Tibial artery (tissue), 4 donors: ENCODE data around the gene SAMM50.

Experiments used
- DNase-seq, 2 donors: peaks; one replicate each; pipeline ENCODE4 v3.0.0-alpha.2; 2019
- H3K27ac ChIP-seq, 2 donors: fragments of 200-600 bp; sonication (generic) in 1 of 2; 1 replicate in 1 of 2; 2 replicates in 1 of 2; pipeline ENCODE4 v1.5.1; 2018 to 2019; ENCODE audit warnings: mild to moderate bottlenecking in 1 of 2
- H3K27me3 ChIP-seq, 2 donors: fragments of 200-600 bp; sonication (generic) in 1 of 2; one replicate each; pipeline versions ENCODE4 v1.5.1 to v1.6.0; 2016 to 2019
- H3K36me3 ChIP-seq, 3 donors: fragments of 200-600 bp; sonication (generic) in 2 of 3; one replicate each; pipeline ENCODE4 v1.5.1; 2016 to 2019; ENCODE audit warnings: mild to moderate bottlenecking in 2 of 3
- H3K4me1 ChIP-seq, 4 donors: fragments of 200-600 bp; sonication (generic) in 2 of 4; 1 replicate in 3 of 4; 2 replicates in 1 of 4; pipeline ENCODE4 v1.5.1; 2016 to 2019
- H3K4me3 ChIP-seq, 2 donors: fragments of 200-600 bp; sonication (generic) in 1 of 2; 1 replicate in 1 of 2; 2 replicates in 1 of 2; pipeline ENCODE4 v1.5.1; 2018 to 2019; ENCODE audit warnings: mild to moderate bottlenecking in 2 of 2
- H3K9me3 ChIP-seq, 3 donors: fragments of 200-600 bp; sonication (generic) in 1 of 3; one replicate each; pipeline ENCODE4 v1.5.1; 2016 to 2019
- CTCF ChIP-seq, 2 experiments: fragments of 200-600 bp in 1 of 2; fragments of 450-650 bp in 1 of 2; IDR thresholded peaks; one replicate each; pipeline ENCODE4 v1.5.1; 2017 to 2019; ENCODE audit warnings: antibody characterized with exemption in 2 of 2, mild to moderate bottlenecking in 1 of 2, moderate library complexity in 1 of 2
- intact Hi-C: fragments of 100-400 bp; cut with DNase I; formaldehyde crosslinking; loops from one replicate; pipeline ENCODE4 v1.15.0; 2023; ENCODE audit warnings: low total_unique reads

The SAMM50 gene

GRCh38 chr22:43990044-43990443 is 34.8 kb downstream of the SAMM50 start:
- H3K27me3 ChIP-seq = no peaks in the 10 kb centered on the region
- TF ChIP-seq CTCF (IDR thresholded peaks at IDR 0.05) = no peak
- H3K4me3 ChIP-seq = no peak overlapping the region
- H3K27ac ChIP-seq = no peak overlapping the region
- H3K9me3 ChIP-seq = no peaks in the 10 kb centered on the region
- DNase-seq = no peak
- H3K36me3 ChIP-seq = peaks cover 53 to 88% (median 78%) of the 10 kb centered on the region in 3 donors
- H3K4me1 ChIP-seq = peaks cover 0 to 6% (median 0%) of the 10 kb centered on the region in 4 donors
- intact Hi-C loops = no loop called here

GRCh38 chr22:43991316-43992020 is 36.2 kb downstream of the SAMM50 start:
- Histone ChIP-seq H3K9me3 (no peaks in the 10 kb centered on the region), H3K36me3 (peaks cover 60 to 90% (median 82%) of the 10 kb centered on the region in 3 donors), H3K27me3 (no peaks in the 10 kb centered on the region), H3K27ac (no peak overlapping the region), H3K4me1 (peaks cover 0 to 6% (median 0%) of the 10 kb centered on the region in 4 donors), H3K4me3 (no peak overlapping the region)
- intact Hi-C loops = loop anchor here (2.0 kb wide), 1 partner anchor 635 kb away; no protein-coding TSS in a partner anchor
- DNase-seq = no peak
- TF ChIP-seq CTCF (IDR thresholded peaks at IDR 0.05) = no peak

GRCh38 chr22:43992331-43992821 is 37.1 kb downstream of the SAMM50 start:
- DNase-seq = no peak
- TF ChIP-seq CTCF (IDR thresholded peaks at IDR 0.05) = no peak
- H3K27ac ChIP-seq = no peak overlapping the region

GRCh38 chr22:43993072-43993760 is 38.0 kb downstream of the SAMM50 start:
- Histone ChIP-seq H3K4me3 (no peak overlapping the region), H3K9me3 (no peaks in the 10 kb centered on the region), H3K27ac (no peak overlapping the region), H3K4me1 (peaks cover 0 to 6% (median 0%) of the 10 kb centered on the region in 4 donors), H3K27me3 (no peaks in the 10 kb centered on the region), H3K36me3 (peaks cover 68 to 95% (median 91%) of the 10 kb centered on the region in 3 donors)
- peak; percentile 86 to 89 for TF ChIP-seq CTCF (IDR thresholded peaks at IDR 0.05)
- peak in 1 of 2 donors; percentile 32 for DNase-seq
- intact Hi-C loops = loop anchor here (2.0 kb wide), 1 partner anchor 634 kb away; no protein-coding TSS in a partner anchor

More at GRCh38 chr22:43992331-43992821, 37.1 kb downstream of the SAMM50 start:
- no peaks in the 10 kb centered on the region for H3K9me3 ChIP-seq
- no peaks in the 10 kb centered on the region for H3K27me3 ChIP-seq
- peaks cover 66 to 90% (median 84%) of the 10 kb centered on the region in 3 donors for H3K36me3 ChIP-seq
- peaks cover 0 to 6% (median 0%) of the 10 kb centered on the region in 4 donors for H3K4me1 ChIP-seq
- no peak overlapping the region for H3K4me3 ChIP-seq
- intact Hi-C loops = loop anchor here (2.0 kb wide), 1 partner anchor 634 kb away; no protein-coding TSS in a partner anchor

- Histone ChIP-seq H3K4me1 (peaks cover 0 to 6% (median 0%) of the 10 kb centered on the region in 4 donors), H3K9me3 (no peaks in the 10 kb centered on the region), H3K4me3 (no peak overlapping the region), H3K27me3 (no peaks in the 10 kb centered on the region), H3K27ac (no peak overlapping the region), H3K36me3 (peaks cover 68 to 96% (median 91%) of the 10 kb centered on the region in 3 donors)
- TF ChIP-seq CTCF (IDR thresholded peaks at IDR 0.05) = no peak
- intact Hi-C loops = no loop called here
- no peak for DNase-seq
These were observed 38.8 kb downstream of the SAMM50 start for GRCh38 chr22:43994006-43994405.
